Measurements from ENCODE around the gene TENT4B.
"Not testable (repeated sequence)": the region's sequence is repeated elsewhere in the genome, so short reads cannot be mapped to it uniquely, and the experiment has no call there.

TENT4B gene

GRCh38 chr16:50155925-50156324 lies 2.8 kb downstream of the TENT4B start:
- no peak for DNase-seq

- no peak for DNase-seq
Measured at GRCh38 chr16:50156590-50156989, 3.5 kb downstream of the TENT4B start.

- no peak for DNase-seq
Measured at GRCh38 chr16:50160495-50161164, 7.5 kb downstream of the TENT4B start.

- DNase-seq = no peak
Measured at GRCh38 chr16:50161950-50162349, 8.8 kb downstream of the TENT4B start.

- no peak for DNase-seq
Measured at GRCh38 chr16:50165473-50165872, 12.4 kb downstream of the TENT4B start.

GRCh38 chr16:50166511-50167500 lies 13.7 kb downstream of the TENT4B start:
- no peak for DNase-seq

- no peak for DNase-seq
Measured at GRCh38 chr16:50167556-50167955, 14.4 kb downstream of the TENT4B start.

- no peak for DNase-seq
Measured at GRCh38 chr16:50169555-50170096, 16.5 kb downstream of the TENT4B start.

GRCh38 chr16:50171773-50172172 lies 18.7 kb downstream of the TENT4B start:
- DNase-seq = not testable (repeated sequence)

- no peak for DNase-seq
Measured at GRCh38 chr16:50172195-50172922, 19.3 kb downstream of the TENT4B start.

GRCh38 chr16:50173316-50173715 lies 20.2 kb downstream of the TENT4B start:
- no peak for DNase-seq

GRCh38 chr16:50178491-50178941 lies 25.4 kb downstream of the TENT4B start:
- DNase-seq = no peak

- DNase-seq = no peak
Measured at GRCh38 chr16:50182441-50182840, 29.3 kb downstream of the TENT4B start.

- DNase-seq = no peak
Measured at GRCh38 chr16:50183316-50183715, 30.2 kb downstream of the TENT4B start.

GRCh38 chr16:50185005-50185505 lies 31.9 kb downstream of the TENT4B start:
- no peak for DNase-seq

- DNase-seq = no peak
Measured at GRCh38 chr16:50188619-50189136, 35.6 kb downstream of the TENT4B start.

- DNase-seq = no peak
Measured at GRCh38 chr16:50190292-50190691, 37.2 kb downstream of the TENT4B start.

GRCh38 chr16:50192386-50193050 lies 39.4 kb downstream of the TENT4B start:
- DNase-seq = no peak

GRCh38 chr16:50193594-50193993 lies 40.5 kb downstream of the TENT4B start:
- no peak for DNase-seq

GRCh38 chr16:50195276-50195675 lies 42.2 kb downstream of the TENT4B start:
- DNase-seq = no peak

- no peak for DNase-seq
Measured at GRCh38 chr16:50195756-50196155, 42.6 kb downstream of the TENT4B start.

- no peak for DNase-seq
Measured at GRCh38 chr16:50197582-50197981, 44.5 kb downstream of the TENT4B start.

Measured in activated CD4-positive, alpha-beta T cell treated with anti-CD3 and anti-CD28 coated beads, Interleukin-2, amount 50 U/mL, for 1 hour (primary cell).